Measurements from ENCODE around the gene CFAP410.

DNA sequence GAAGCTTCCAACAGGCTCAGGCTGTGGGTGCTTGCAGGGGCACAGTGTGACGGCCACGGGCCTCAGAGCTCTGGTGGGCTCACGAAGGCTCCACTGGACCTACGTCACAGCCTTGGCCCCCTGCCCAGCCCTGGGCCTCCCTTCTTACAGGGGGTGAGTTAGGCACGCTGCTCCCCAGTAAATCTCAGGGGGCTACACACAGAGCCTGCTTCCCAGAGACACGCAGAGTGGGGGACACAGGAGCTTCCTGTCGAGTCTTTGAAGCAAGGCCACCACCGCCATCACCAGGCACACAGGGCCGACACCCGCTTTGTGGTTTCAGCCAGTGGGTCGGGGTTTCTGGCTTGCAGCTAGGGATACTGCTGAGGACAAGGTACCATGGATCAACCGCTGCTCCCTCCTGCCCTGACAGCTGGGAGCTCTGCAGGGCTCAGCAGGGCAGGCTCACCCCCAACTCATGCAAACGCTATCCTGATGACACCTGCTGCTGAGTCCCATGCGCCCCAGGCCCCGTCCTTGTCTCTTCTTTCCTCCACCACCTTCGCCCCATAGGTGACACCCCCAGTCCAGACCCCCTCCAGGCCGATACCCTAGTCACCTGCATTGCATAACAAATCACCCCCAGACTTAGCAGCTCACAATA is 5.5 kb upstream of the CFAP410 start:
- TF ChIP-seq EZH2 (IDR thresholded peaks at IDR 0.05; ENCODE audit: insufficient read depth, poor library complexity, severe bottlenecking) (no peak), EZH2phosphoT487 (IDR thresholded peaks at IDR 0.05; ENCODE audit: insufficient read depth, low read depth) (no peak)
